Cerebellar cortex (tissue), 1 donor: Measurements from ENCODE around the gene GAS1.

ENCODE experiments used
- DNase-seq: peaks from one replicate; pipeline ENCODE4 v3.0.0-alpha.2; 2015; ENCODE audit warnings: low spot score

GAS1 gene

GRCh38 chr9:86925686-86926085, 21.6 kb downstream of the GAS1 start:
- DNase-seq, result no peak

DNA sequence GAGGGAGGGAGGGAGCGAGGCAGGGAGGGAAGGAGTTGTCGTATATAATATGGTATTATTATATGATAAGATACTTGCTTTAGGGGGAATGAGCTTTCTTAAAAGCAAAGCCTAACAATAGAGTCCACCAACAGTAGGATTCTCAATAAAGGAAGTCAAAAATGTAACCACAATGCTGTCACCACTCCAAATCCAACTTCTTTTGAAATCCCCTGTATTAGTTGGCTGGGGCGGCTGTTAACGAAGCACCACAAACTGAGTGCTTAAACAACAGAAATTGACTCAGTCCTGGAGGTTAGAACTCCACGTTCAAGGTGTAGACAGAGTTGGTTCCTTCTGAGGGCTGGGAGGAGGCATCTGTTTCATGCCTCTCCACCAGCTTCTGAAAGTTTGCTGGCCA, 23.1 kb downstream of the GAS1 start:
- DNase-seq, result no peak

- DNase-seq, result no peak
Measured at GRCh38 chr9:86921151-86921923, 26.0 kb downstream of the GAS1 start.

GRCh38 chr9:86918556-86918955, 28.8 kb downstream of the GAS1 start:
- DNase-seq, result no peak

DNA sequence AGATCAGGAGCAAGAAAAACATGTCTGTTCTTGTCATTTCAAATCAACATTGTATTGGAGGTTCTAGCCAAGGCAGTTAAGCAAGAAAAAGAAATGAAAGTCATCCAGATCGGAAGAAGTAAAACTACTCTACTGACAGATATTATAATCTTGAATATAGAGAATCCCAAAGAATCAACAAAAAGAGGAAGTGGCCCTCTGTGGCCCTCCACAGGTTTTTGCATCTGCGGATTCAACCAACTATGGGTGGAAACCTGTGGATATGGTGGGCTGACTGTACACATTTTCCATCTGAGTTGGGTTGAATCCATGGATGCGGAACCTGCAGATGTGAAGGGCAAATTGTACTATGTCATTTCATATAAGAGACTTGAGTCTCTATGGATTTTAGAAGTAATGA, 35.1 kb downstream of the GAS1 start:
- no peak for DNase-seq

GRCh38 chr9:86909388-86909787, 37.9 kb downstream of the GAS1 start:
- no peak for DNase-seq

- DNase-seq, result no peak
Measured at GRCh38 chr9:86908261-86908660, 39.0 kb downstream of the GAS1 start.

GRCh38 chr9:86907346-86907745, 40.0 kb downstream of the GAS1 start:
- DNase-seq, result no peak

DNA sequence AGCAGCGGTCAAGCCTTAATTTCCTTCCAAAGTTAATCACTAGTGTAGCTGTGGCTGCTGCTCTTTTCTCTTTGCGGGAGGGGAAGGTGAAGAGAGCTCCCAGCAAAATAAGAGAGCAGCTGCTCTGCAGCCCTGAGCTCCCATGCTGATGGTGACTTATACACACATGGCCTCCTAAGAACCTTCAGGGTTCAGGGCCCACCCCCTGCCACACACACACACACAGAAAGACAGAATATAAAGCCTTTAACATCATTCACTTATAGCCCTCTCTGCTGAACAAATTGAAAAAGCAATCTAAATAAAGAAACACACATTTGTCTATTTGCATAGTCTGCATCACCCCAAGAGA, 43.6 kb downstream of the GAS1 start:
- DNase-seq, result no peak

- no peak for DNase-seq
Measured at GRCh38 chr9:86902991-86903733, 44.1 kb downstream of the GAS1 start.

DNA sequence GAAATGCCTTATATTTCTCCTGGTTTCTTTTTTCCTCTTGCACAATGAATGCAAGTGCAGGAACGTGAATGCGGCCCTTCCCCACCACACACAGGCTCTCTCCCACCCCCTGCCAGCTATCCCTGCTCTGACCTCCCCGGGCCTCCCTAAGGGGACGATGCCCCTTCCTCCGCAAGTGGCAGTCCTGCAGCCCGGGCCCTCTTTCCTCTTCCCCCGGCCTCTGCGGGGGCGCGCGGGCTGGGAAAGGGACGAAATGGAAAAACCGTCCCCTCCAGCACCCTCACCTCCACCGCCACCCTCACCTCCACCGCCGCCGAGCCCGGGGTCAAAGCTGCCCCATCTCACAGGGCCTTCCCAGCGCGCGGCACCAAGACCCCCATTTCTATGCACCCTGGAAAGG, 44.7 kb downstream of the GAS1 start:
- no peak for DNase-seq

- DNase-seq, result no peak
Measured at GRCh38 chr9:86902176-86902575, 45.1 kb downstream of the GAS1 start.

DNA sequence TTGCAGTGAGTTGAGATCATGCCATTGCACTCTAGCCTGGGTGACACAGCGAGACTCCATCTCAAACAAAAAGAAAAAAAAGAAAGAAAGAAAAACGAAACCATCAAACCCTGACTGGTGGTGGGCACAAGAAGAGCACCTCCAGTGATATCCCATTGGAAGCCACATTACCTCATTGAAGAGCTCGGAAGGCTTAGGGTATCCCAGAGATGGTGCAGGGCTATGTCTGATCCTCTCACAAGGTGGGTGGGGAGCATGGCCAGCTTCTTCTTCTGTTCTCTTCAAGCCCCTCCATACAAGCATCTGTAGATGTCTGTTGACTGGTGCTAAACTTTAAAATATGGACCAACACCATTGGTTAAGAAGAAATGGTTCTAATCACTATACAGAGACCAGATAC, 45.8 kb downstream of the GAS1 start:
- DNase-seq, result no peak
